Measurements from ENCODE around the gene AJM1.
"Not testable (repeated sequence)": the region's sequence is repeated elsewhere in the genome, so short reads cannot be mapped to it uniquely, and the experiment has no call there.

Gene AJM1

GRCh38 chr9:136837146-136837855 is 5.0 kb upstream of the AJM1 start:
- TF ChIP-seq TAF1 (IDR thresholded peaks at IDR 0.05; ENCODE audit: borderline replicate concordance, low read depth, low read length) (no peak), POLR2A (IDR thresholded peaks at IDR 0.05; ENCODE audit: low read depth, low read length) (no peak), POLR2AphosphoS5 (IDR thresholded peaks at IDR 0.05; ENCODE audit: low read depth, low read length) (no peak)
- no peak for FAIRE-seq
- no peak for DNase-seq (ENCODE audit: insufficient read length)

- DNase-seq (ENCODE audit: insufficient read length); FAIRE-seq: not testable (repeated sequence)
These were observed 4.4 kb upstream of the AJM1 start for GRCh38 chr9:136837856-136838277.

GRCh38 chr9:136838314-136839228 is 3.7 kb upstream of the AJM1 start:
- no peak for FAIRE-seq
- no peak for TF ChIP-seq POLR2A (IDR thresholded peaks at IDR 0.05; ENCODE audit: low read depth, low read length)
- no peak for TF ChIP-seq POLR2AphosphoS5 (IDR thresholded peaks at IDR 0.05; ENCODE audit: low read depth, low read length)
- no peak for TF ChIP-seq TAF1 (IDR thresholded peaks at IDR 0.05; ENCODE audit: borderline replicate concordance, low read depth, low read length)
- DNase-seq (ENCODE audit: insufficient read length), result no peak

- FAIRE-seq, result no peak
- no peak for DNase-seq (ENCODE audit: insufficient read length)
- TF ChIP-seq POLR2AphosphoS5 (IDR thresholded peaks at IDR 0.05; ENCODE audit: low read depth, low read length) (no peak), TAF1 (IDR thresholded peaks at IDR 0.05; ENCODE audit: borderline replicate concordance, low read depth, low read length) (no peak), POLR2A (IDR thresholded peaks at IDR 0.05; ENCODE audit: low read depth, low read length) (no peak)
These were observed 2.8 kb upstream of the AJM1 start for GRCh38 chr9:136839229-136840139.

GRCh38 chr9:136840140-136840876 is 2.0 kb upstream of the AJM1 start:
- TF ChIP-seq POLR2A (IDR thresholded peaks at IDR 0.05; ENCODE audit: low read depth, low read length) (no peak), TAF1 (IDR thresholded peaks at IDR 0.05; ENCODE audit: borderline replicate concordance, low read depth, low read length) (no peak), POLR2AphosphoS5 (IDR thresholded peaks at IDR 0.05; ENCODE audit: low read depth, low read length) (no peak)
- no peak for FAIRE-seq

GRCh38 chr9:136840877-136841645 is 1.2 kb upstream of the AJM1 start:
- DNase-seq (ENCODE audit: insufficient read length) (no peak), FAIRE-seq (no peak)
- TF ChIP-seq POLR2AphosphoS5 (IDR thresholded peaks at IDR 0.05; ENCODE audit: low read depth, low read length), result no peak
- TF ChIP-seq POLR2A (IDR thresholded peaks at IDR 0.05; ENCODE audit: low read depth, low read length), result no peak
- TF ChIP-seq TAF1 (IDR thresholded peaks at IDR 0.05; ENCODE audit: borderline replicate concordance, low read depth, low read length), result no peak

More at GRCh38 chr9:136840140-136840876, 2.0 kb upstream of the AJM1 start:
- DNase-seq (ENCODE audit: insufficient read length), result no peak

GRCh38 chr9:136841646-136842379 is 465 bp upstream of the AJM1 start:
- FAIRE-seq, result peak; percentile 14
- DNase-seq (ENCODE audit: insufficient read length), result not testable (repeated sequence)

- FAIRE-seq, result peak; percentile 86
- not testable (repeated sequence) for DNase-seq (ENCODE audit: insufficient read length)
These were observed 1.0 kb downstream of the AJM1 start for GRCh38 chr9:136843159-136843800.

- FAIRE-seq, result not testable (repeated sequence)
These were observed 1.8 kb downstream of the AJM1 start for GRCh38 chr9:136843801-136844740.

More at GRCh38 chr9:136843801-136844740, 1.8 kb downstream of the AJM1 start:
- DNase-seq (ENCODE audit: insufficient read length), result not testable (repeated sequence)
